AG04450 (cell line): ENCODE data around the gene SNX19. TPM values are rescaled to one million over a fixed set of nuclear protein-coding genes. Genes with fewer than 3 reads are reported as not detected.

Experiments used
- CTCF ChIA-PET: fragments of 300-600, 350-600 bp; formaldehyde crosslinking; extraction: SDS; loops from one replicate; lab custom pipeline; 2022; ENCODE audit warnings: antibody characterized with exemption, inconsistent platforms; lab: Charles Lee
- POLR2A ChIA-PET: fragments of 350-600 bp; formaldehyde crosslinking; extraction: SDS; loops from one replicate; lab custom pipeline; 2021; ENCODE audit warnings: antibody characterized with exemption, inconsistent platforms; lab: Yijun Ruan, JAX
- DNase-seq: peaks from one replicate; pipeline ENCODE4 v3.0.0-alpha.2; 2011; ENCODE audit warnings: low read depth, low spot score
- H3K27ac ChIP-seq: one replicate; pipeline ENCODE4 v1.5.1; 2012; ENCODE audit warnings: low read depth, low read length, control low read depth
- H3K27me3 ChIP-seq: one replicate; pipeline ENCODE4 v1.6.0; 2012; ENCODE audit warnings: low read length; ENCODE audit not compliant: control insufficient read depth, insufficient read depth
- H3K4me3 ChIP-seq: 2 replicates; pipeline ENCODE4 v1.5.1; 2011; ENCODE audit warnings: mild to moderate bottlenecking, low read depth, low read length, control low read depth
- H3K9me3 ChIP-seq: 2 replicates; pipeline ENCODE4 v1.5.1; 2012; ENCODE audit warnings: low read length; ENCODE audit not compliant: control insufficient read depth, insufficient read depth
- CTCF ChIP-seq: IDR thresholded peaks from 2 replicates; pipeline ENCODE4 v1.5.1; 2011; ENCODE audit warnings: low read depth, low read length, control low read depth, inconsistent platforms
- polyA plus RNA-seq: library from polyadenylated mRNA; depleted of rRNA; stranded (reverse); fragments of >200 nt; gene quantifications from 2 replicates; pipeline ENCODE4 v1.2.3, GENCODE V29; 2011

Gene SNX19
- polyA plus RNA-seq, 1 experiment, result 64.9 TPM

DNA sequence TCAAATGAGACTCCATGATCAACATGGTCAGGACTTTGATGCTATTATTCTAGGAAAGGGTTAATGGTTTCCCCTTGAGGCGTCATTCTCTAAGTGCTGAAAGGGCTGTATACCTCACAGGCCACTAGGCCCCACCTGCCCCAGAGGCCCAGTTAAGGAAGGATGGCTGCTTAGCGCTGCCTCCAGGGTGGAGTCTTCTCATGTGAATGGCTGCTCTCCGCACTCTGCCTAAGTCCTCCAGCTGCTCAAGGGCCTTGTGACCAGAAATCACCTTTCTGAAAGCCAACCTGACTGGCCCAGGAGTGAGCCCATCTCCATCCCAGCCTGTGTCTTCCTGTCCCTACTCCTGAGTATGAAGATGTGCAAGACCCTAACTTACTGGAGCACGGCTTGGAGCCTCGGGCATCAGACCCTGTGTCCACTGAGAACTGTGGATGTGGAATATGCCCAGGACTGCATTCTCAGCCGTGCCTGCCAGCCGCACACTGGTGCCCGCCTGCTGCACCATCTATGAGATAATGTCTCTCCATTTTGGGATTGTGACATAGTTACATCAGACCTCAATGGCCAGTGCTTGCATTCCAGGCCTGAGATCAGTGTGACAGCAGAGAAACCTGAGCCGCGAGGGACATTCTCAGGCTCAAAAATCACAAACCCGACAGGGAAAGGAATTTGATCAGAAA lies 51.0 kb downstream of the SNX19 start:
- ChIA-PET CTCF (interaction anchor here (4.2 kb wide), 1 partner anchor 29 kb away, joined by 44 read pairs; no protein-coding TSS in a partner anchor), POLR2A (no interaction called here)
- no peak overlapping the region for H3K4me3 ChIP-seq
- no peak for DNase-seq
- H3K27ac ChIP-seq, result no peak overlapping the region
- H3K9me3 ChIP-seq, result no peaks in the 10 kb centered on the region
- no peak for TF ChIP-seq CTCF
- H3K27me3 ChIP-seq, result no peaks in the 10 kb centered on the region

GRCh38 chr11:130861902-130862860 lies 54.1 kb downstream of the SNX19 start:
- no peaks in the 10 kb centered on the region for H3K27me3 ChIP-seq
- peak; percentile 100 for TF ChIP-seq CTCF
- no peaks in the 10 kb centered on the region for H3K9me3 ChIP-seq
- H3K27ac ChIP-seq, result no peak overlapping the region
- ChIA-PET CTCF (interaction anchor here (0.6 to 8.4 kb wide), 72 partner anchors 9 to 650 kb away, joined by 3 to 331 read pairs (median 5); partner anchors contain the start of genes ADAMTS15, ADAMTS8 and SNX19), POLR2A (interaction anchor here (0.6 to 1.2 kb wide), 4 partner anchors 423 to 478 kb away, joined by 3 to 5 read pairs (median 3); no protein-coding TSS in a partner anchor)
- DNase-seq, result peak; percentile 93
- H3K4me3 ChIP-seq, result no peak overlapping the region

GRCh38 chr11:130861283-130861682 lies 55.0 kb downstream of the SNX19 start:
- no peak for TF ChIP-seq CTCF
- CTCF ChIA-PET, result interaction anchor here (0.6 to 8.4 kb wide), 23 partner anchors 9 to 471 kb away, joined by 3 to 331 read pairs (median 7); no protein-coding TSS in a partner anchor
- H3K27ac ChIP-seq, result no peak overlapping the region
- DNase-seq, result no peak
- H3K27me3 ChIP-seq, result no peaks in the 10 kb centered on the region
- POLR2A ChIA-PET, result no interaction called here
- no peak overlapping the region for H3K4me3 ChIP-seq
- H3K9me3 ChIP-seq, result no peaks in the 10 kb centered on the region

DNA sequence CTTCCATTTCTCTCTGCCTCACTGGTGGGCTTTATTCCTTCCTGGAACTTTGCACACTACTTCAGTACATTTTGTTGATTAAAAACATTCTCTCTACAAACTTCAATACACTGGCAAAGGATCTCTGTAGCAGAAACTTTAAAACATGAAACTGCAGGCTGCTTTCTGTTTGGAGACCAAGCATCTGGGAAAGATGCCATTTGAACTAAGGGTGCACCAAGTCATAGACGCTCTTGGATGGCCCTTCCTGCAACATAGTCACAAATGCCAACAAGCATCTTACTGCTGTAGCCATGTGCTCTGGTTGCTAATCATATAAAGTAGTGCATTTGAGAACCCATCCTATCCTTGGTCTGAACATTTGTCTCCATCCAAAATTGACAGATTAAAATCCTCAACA lies 56.4 kb downstream of the SNX19 start:
- ChIA-PET CTCF (interaction anchor here (0.6 to 8.4 kb wide), 9 partner anchors 10 to 647 kb away, joined by 3 to 331 read pairs (median 4); no protein-coding TSS in a partner anchor), POLR2A (interaction anchor here (0.8 to 1.0 kb wide), 2 partner anchors 207 to 426 kb away, joined by 4 to 7 read pairs; no protein-coding TSS in a partner anchor)
- Histone ChIP-seq H3K9me3 (no peaks in the 10 kb centered on the region), H3K4me3 (no peak overlapping the region), H3K27ac (no peak overlapping the region), H3K27me3 (no peaks in the 10 kb centered on the region)
- no peak for TF ChIP-seq CTCF
- DNase-seq, result no peak
